Measurements from ENCODE around the gene CDH5.

CDH5 gene

GRCh38 chr16:66373667-66374066, 7.2 kb downstream of the CDH5 start:
- Histone ChIP-seq H3K27ac (ENCODE audit: poor library complexity, severe bottlenecking) (no peak overlapping the region), H3K9me3 (ENCODE audit: severe bottlenecking) (no peaks in the 10 kb centered on the region), H3K4me1 (ENCODE audit: insufficient read depth, poor library complexity, severe bottlenecking) (no peaks in the 10 kb centered on the region), H3K36me3 (ENCODE audit: low read depth) (no peaks in the 10 kb centered on the region), H3K4me3 (ENCODE audit: severe bottlenecking) (no peak overlapping the region), H3K27me3 (ENCODE audit: insufficient read depth, poor library complexity, severe bottlenecking) (no peaks in the 10 kb centered on the region)
- TF ChIP-seq, protein P1, sequence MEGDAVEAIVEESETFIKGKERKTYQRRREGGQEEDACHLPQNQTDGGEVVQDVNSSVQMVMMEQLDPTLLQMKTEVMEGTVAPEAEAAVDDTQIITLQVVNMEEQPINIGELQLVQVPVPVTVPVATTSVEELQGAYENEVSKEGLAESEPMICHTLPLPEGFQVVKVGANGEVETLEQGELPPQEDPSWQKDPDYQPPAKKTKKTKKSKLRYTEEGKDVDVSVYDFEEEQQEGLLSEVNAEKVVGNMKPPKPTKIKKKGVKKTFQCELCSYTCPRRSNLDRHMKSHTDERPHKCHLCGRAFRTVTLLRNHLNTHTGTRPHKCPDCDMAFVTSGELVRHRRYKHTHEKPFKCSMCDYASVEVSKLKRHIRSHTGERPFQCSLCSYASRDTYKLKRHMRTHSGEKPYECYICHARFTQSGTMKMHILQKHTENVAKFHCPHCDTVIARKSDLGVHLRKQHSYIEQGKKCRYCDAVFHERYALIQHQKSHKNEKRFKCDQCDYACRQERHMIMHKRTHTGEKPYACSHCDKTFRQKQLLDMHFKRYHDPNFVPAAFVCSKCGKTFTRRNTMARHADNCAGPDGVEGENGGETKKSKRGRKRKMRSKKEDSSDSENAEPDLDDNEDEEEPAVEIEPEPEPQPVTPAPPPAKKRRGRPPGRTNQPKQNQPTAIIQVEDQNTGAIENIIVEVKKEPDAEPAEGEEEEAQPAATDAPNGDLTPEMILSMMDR (IDR thresholded peaks at IDR 0.05; ENCODE audit: poor library complexity, severe bottlenecking): no peak
- no peak for ATAC-seq (ENCODE audit: low read depth)
- no peak for DNase-seq (ENCODE audit: low spot score)

DNA sequence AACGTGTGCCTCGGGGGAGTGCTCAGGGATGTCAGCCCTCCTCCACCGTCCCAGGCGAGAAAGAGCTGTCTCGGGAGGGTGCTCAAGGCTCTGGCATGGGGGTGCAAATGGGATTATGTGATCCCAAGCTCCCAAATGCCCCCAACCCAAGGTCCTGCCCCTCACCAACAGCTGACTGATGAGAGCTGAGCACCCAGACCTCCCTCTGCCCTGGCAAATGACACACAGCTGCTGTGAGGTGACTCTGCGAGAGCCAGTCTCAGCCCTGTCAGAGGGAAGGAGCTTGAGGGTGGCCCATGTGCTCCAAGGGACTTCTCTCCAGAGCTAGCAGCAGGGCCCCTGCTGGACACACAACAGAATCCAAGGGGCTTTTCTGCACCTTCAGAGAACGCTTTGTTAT, 7.7 kb downstream of the CDH5 start:
- H3K4me1 ChIP-seq (ENCODE audit: insufficient read depth, poor library complexity, severe bottlenecking): no peaks in the 10 kb centered on the region
- no peaks in the 10 kb centered on the region for H3K9me3 ChIP-seq (ENCODE audit: severe bottlenecking)
- no peaks in the 10 kb centered on the region for H3K27me3 ChIP-seq (ENCODE audit: insufficient read depth, poor library complexity, severe bottlenecking)
- ATAC-seq (ENCODE audit: low read depth): no peak
- no peak overlapping the region for H3K27ac ChIP-seq (ENCODE audit: poor library complexity, severe bottlenecking)
- no peak overlapping the region for H3K4me3 ChIP-seq (ENCODE audit: severe bottlenecking)
- H3K36me3 ChIP-seq (ENCODE audit: low read depth): no peaks in the 10 kb centered on the region
- TF ChIP-seq, protein P1 (IDR thresholded peaks at IDR 0.05; ENCODE audit: poor library complexity, severe bottlenecking): no peak
- peak; percentile 30 for DNase-seq (ENCODE audit: low spot score)

GRCh38 chr16:66375451-66375850, 9.0 kb downstream of the CDH5 start:
- H3K27ac ChIP-seq (ENCODE audit: poor library complexity, severe bottlenecking): no peak overlapping the region
- H3K27me3 ChIP-seq (ENCODE audit: insufficient read depth, poor library complexity, severe bottlenecking): no peaks in the 10 kb centered on the region
- no peak overlapping the region for H3K4me3 ChIP-seq (ENCODE audit: severe bottlenecking)
- DNase-seq (ENCODE audit: low spot score) (no peak), ATAC-seq (ENCODE audit: low read depth) (no peak)
- H3K4me1 ChIP-seq (ENCODE audit: insufficient read depth, poor library complexity, severe bottlenecking): no peaks in the 10 kb centered on the region
- no peaks in the 10 kb centered on the region for H3K36me3 ChIP-seq (ENCODE audit: low read depth)
- H3K9me3 ChIP-seq (ENCODE audit: severe bottlenecking): no peaks in the 10 kb centered on the region
- TF ChIP-seq, protein P1 (IDR thresholded peaks at IDR 0.05; ENCODE audit: poor library complexity, severe bottlenecking): no peak

GRCh38 chr16:66376114-66376513, 9.6 kb downstream of the CDH5 start:
- no peak overlapping the region for H3K27ac ChIP-seq (ENCODE audit: poor library complexity, severe bottlenecking)
- H3K4me1 ChIP-seq (ENCODE audit: insufficient read depth, poor library complexity, severe bottlenecking): no peaks in the 10 kb centered on the region
- no peak for DNase-seq (ENCODE audit: low spot score)
- no peak for ATAC-seq (ENCODE audit: low read depth)
- no peaks in the 10 kb centered on the region for H3K9me3 ChIP-seq (ENCODE audit: severe bottlenecking)
- H3K36me3 ChIP-seq (ENCODE audit: low read depth): no peaks in the 10 kb centered on the region
- H3K4me3 ChIP-seq (ENCODE audit: severe bottlenecking): no peak overlapping the region
- TF ChIP-seq, protein P1 (IDR thresholded peaks at IDR 0.05; ENCODE audit: poor library complexity, severe bottlenecking): no peak
- H3K27me3 ChIP-seq (ENCODE audit: insufficient read depth, poor library complexity, severe bottlenecking): no peaks in the 10 kb centered on the region

DNA sequence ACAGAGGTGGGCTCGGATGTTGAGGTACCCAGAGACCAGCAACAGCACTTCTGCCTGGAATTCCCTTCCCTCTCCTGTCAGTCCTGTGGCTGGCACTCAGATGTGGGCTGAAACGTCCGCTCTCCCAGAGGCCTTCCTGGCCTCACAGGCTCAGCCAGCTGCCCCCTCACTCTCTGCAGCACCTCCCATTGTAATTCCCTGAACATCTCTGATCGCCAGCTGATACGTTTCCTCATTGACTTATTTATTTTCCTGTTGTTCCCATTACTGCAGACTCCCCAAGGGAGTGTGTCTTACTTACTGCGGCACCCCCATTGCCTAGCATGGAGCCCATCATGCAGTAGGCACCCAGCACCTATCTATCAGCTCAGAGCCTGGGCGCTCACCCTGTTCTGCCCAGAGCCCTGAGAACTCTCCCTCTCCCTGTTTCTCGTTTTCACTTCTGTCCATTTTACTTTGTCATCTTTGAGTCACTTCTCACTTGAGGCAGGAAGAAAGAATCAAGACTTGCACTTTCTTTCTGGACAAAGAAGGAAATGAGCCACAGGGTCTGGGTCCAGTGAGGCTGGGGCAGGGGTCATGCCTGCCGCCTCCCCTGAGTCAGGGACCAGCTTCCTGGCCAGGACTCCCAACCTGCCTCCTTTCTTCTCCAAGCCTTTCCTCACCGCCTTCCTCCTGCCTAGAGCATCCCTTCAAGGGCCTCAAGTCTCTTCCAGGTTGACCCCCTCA, 10.2 kb downstream of the CDH5 start:
- Histone ChIP-seq H3K4me1 (ENCODE audit: insufficient read depth, poor library complexity, severe bottlenecking) (peaks cover 3% of the 10 kb centered on the region), H3K27ac (ENCODE audit: poor library complexity, severe bottlenecking) (no peak overlapping the region), H3K27me3 (ENCODE audit: insufficient read depth, poor library complexity, severe bottlenecking) (no peaks in the 10 kb centered on the region), H3K9me3 (ENCODE audit: severe bottlenecking) (no peaks in the 10 kb centered on the region), H3K4me3 (ENCODE audit: severe bottlenecking) (no peak overlapping the region), H3K36me3 (ENCODE audit: low read depth) (no peaks in the 10 kb centered on the region)
- TF ChIP-seq, protein P1 (IDR thresholded peaks at IDR 0.05; ENCODE audit: poor library complexity, severe bottlenecking): no peak
- ATAC-seq (ENCODE audit: low read depth): no peak
- no peak for DNase-seq (ENCODE audit: low spot score)
